Tibial artery (tissue), 4 donors: ENCODE results near the gene TCF15.

ENCODE experiments used
- DNase-seq, 2 donors: peaks; one replicate each; pipeline ENCODE4 v3.0.0-alpha.2; 2019
- H3K27ac ChIP-seq, 2 donors: fragments of 200-600 bp; sonication (generic) in 1 of 2; 1 replicate in 1 of 2; 2 replicates in 1 of 2; pipeline ENCODE4 v1.5.1; 2018 to 2019; ENCODE audit warnings: mild to moderate bottlenecking in 1 of 2
- H3K27me3 ChIP-seq, 2 donors: fragments of 200-600 bp; sonication (generic) in 1 of 2; one replicate each; pipeline versions ENCODE4 v1.5.1 to v1.6.0; 2016 to 2019
- H3K36me3 ChIP-seq, 3 donors: fragments of 200-600 bp; sonication (generic) in 2 of 3; one replicate each; pipeline ENCODE4 v1.5.1; 2016 to 2019; ENCODE audit warnings: mild to moderate bottlenecking in 2 of 3
- H3K4me1 ChIP-seq, 4 donors: fragments of 200-600 bp; sonication (generic) in 2 of 4; 1 replicate in 3 of 4; 2 replicates in 1 of 4; pipeline ENCODE4 v1.5.1; 2016 to 2019
- H3K4me3 ChIP-seq, 2 donors: fragments of 200-600 bp; sonication (generic) in 1 of 2; 1 replicate in 1 of 2; 2 replicates in 1 of 2; pipeline ENCODE4 v1.5.1; 2018 to 2019; ENCODE audit warnings: mild to moderate bottlenecking in 2 of 2
- H3K9me3 ChIP-seq, 3 donors: fragments of 200-600 bp; sonication (generic) in 1 of 3; one replicate each; pipeline ENCODE4 v1.5.1; 2016 to 2019
- CTCF ChIP-seq, 2 experiments: fragments of 200-600 bp in 1 of 2; fragments of 450-650 bp in 1 of 2; IDR thresholded peaks; one replicate each; pipeline ENCODE4 v1.5.1; 2017 to 2019; ENCODE audit warnings: antibody characterized with exemption in 2 of 2, mild to moderate bottlenecking in 1 of 2, moderate library complexity in 1 of 2
- intact Hi-C: fragments of 100-400 bp; cut with DNase I; formaldehyde crosslinking; loops from one replicate; pipeline ENCODE4 v1.15.0; 2023; ENCODE audit warnings: low total_unique reads

The TCF15 gene

GRCh38 chr20:577167-577791 is 32.8 kb downstream of the TCF15 start:
- H3K4me3 ChIP-seq = no peak overlapping the region
- no peak for DNase-seq
- no peaks in the 10 kb centered on the region for H3K36me3 ChIP-seq
- H3K27me3 ChIP-seq = peaks cover 0 to 21% of the 10 kb centered on the region in 2 donors
- TF ChIP-seq CTCF (IDR thresholded peaks at IDR 0.05) = no peak
- H3K9me3 ChIP-seq = no peaks in the 10 kb centered on the region
- H3K4me1 ChIP-seq = peaks cover 0 to 4% (median under 1%) of the 10 kb centered on the region in 4 donors
- intact Hi-C loops = loop anchor here (10.0 kb wide), 1 partner anchor 1788 kb away; no protein-coding TSS in a partner anchor
- no peak overlapping the region for H3K27ac ChIP-seq

- no peak for DNase-seq
- Histone ChIP-seq H3K4me3 (no peak overlapping the region), H3K9me3 (no peaks in the 10 kb centered on the region), H3K36me3 (no peaks in the 10 kb centered on the region), H3K27ac (no peak overlapping the region), H3K4me1 (peaks cover 0 to 15% (median 10%) of the 10 kb centered on the region in 4 donors), H3K27me3 (peaks cover 0 to 16% of the 10 kb centered on the region in 2 donors)
- intact Hi-C loops = loop anchor here (10.0 kb wide), 1 partner anchor 1789 kb away; no protein-coding TSS in a partner anchor
- no peak for TF ChIP-seq CTCF (IDR thresholded peaks at IDR 0.05)
These were observed 34.0 kb downstream of the TCF15 start for GRCh38 chr20:576156-576555.

- Histone ChIP-seq H3K27ac (no peak overlapping the region), H3K27me3 (peaks cover 0 to 13% of the 10 kb centered on the region in 2 donors), H3K9me3 (no peaks in the 10 kb centered on the region), H3K4me1 (peaks cover 0 to 17% (median 11%) of the 10 kb centered on the region in 4 donors), H3K4me3 (no peak overlapping the region), H3K36me3 (no peaks in the 10 kb centered on the region)
- DNase-seq = no peak
- intact Hi-C loops = loop anchor here (10.0 kb wide), 1 partner anchor 1790 kb away; no protein-coding TSS in a partner anchor
- no peak for TF ChIP-seq CTCF (IDR thresholded peaks at IDR 0.05)
These were observed 34.9 kb downstream of the TCF15 start for GRCh38 chr20:575230-575629.

GRCh38 chr20:574297-574942 is 35.7 kb downstream of the TCF15 start:
- DNase-seq = no peak
- no peak overlapping the region for H3K4me3 ChIP-seq
- H3K9me3 ChIP-seq = no peaks in the 10 kb centered on the region
- no peak for TF ChIP-seq CTCF (IDR thresholded peaks at IDR 0.05)
- peaks cover 0 to 13% of the 10 kb centered on the region in 2 donors for H3K27me3 ChIP-seq
- H3K36me3 ChIP-seq = no peaks in the 10 kb centered on the region
- peaks cover 0 to 17% (median 11%) of the 10 kb centered on the region in 4 donors for H3K4me1 ChIP-seq
- intact Hi-C loops = loop anchor here (10.0 kb wide), 1 partner anchor 1790 kb away; no protein-coding TSS in a partner anchor
- H3K27ac ChIP-seq = no peak overlapping the region

GRCh38 chr20:573414-574296 is 36.5 kb downstream of the TCF15 start:
- intact Hi-C loops = loop anchor here (10.0 kb wide), 1 partner anchor 1791 kb away; no protein-coding TSS in a partner anchor
- H3K9me3 ChIP-seq = no peaks in the 10 kb centered on the region
- no peak for TF ChIP-seq CTCF (IDR thresholded peaks at IDR 0.05)
- peaks cover 0 to 17% (median 11%) of the 10 kb centered on the region in 4 donors for H3K4me1 ChIP-seq
- H3K27ac ChIP-seq = no peak overlapping the region
- no peak for DNase-seq
- no peaks in the 10 kb centered on the region for H3K36me3 ChIP-seq
- no peak overlapping the region for H3K4me3 ChIP-seq
- H3K27me3 ChIP-seq = peaks cover 0 to 18% of the 10 kb centered on the region in 2 donors
